HCT116 (cell line): ENCODE results near the gene PACRG. TPM values are rescaled to one million over a fixed set of nuclear protein-coding genes. Genes with fewer than 3 reads are reported as not detected.

Source experiments
- ATAC-seq: fragments of 200-7000 bp; cut with Tn5 transposase; 2 replicates; pipeline ENCODE4 v1.9.1; 2020; ENCODE audit warnings: mild to moderate bottlenecking, moderate library complexity
- BruUV-seq: library from RNA; stranded (reverse); fragments of 400-500 nt; replicated peaks from 2 replicates; lab custom pipeline; 2021; lab: Mats Ljungman, UMichigan
- CTCF ChIA-PET: fragments of 300-600 bp; sonication (Branson Sonifier 250); formaldehyde crosslinking; loops from one replicate; lab custom pipeline; 2021; ENCODE audit warnings: antibody characterized with exemption; lab: Charles Lee
- POLR2A ChIA-PET: fragments of 300-600, 350-600 bp; sonication (Branson Sonifier 250); formaldehyde crosslinking; loops from one replicate; lab custom pipeline; 2021; ENCODE audit warnings: antibody characterized with exemption; lab: Charles Lee
- RAD21 ChIA-PET, 2 experiments: fragments of 300-600 bp; sonication (Branson Sonifier 250); formaldehyde crosslinking; loops; one replicate each; lab custom pipeline; 2023; ENCODE audit warnings: low total read pairs in 2 of 2; ENCODE audit not compliant: uncharacterized antibody in 2 of 2, unreplicated experiment in 2 of 2, low non-redundant PET in 1 of 2; lab: Charles Lee
- DNase-seq: peaks from one replicate; pipeline ENCODE4 v3.0.0-alpha.2; 2010; ENCODE audit warnings: low read depth, low spot score
- H2AFZ ChIP-seq: fragments of 200-600 bp; shearing (Covaris generic), sonication (generic); 2 replicates; pipeline ENCODE4 v1.6.1; 2017; ENCODE audit warnings: low read depth, mixed run types, mixed read lengths, antibody characterized with exemption, low read length; ENCODE audit not compliant: poor library complexity, severe bottlenecking
- H3K27ac ChIP-seq: 2 replicates; pipeline ENCODE4 v1.5.1; 2012; ENCODE audit warnings: low read depth, low read length
- H3K27me3 ChIP-seq: fragments of 200-600 bp; sonication (generic); 2 replicates; pipeline ENCODE4 v1.6.1; 2016; ENCODE audit warnings: mixed run types, low read length, mixed read lengths; ENCODE audit not compliant: insufficient read depth
- H3K36me3 ChIP-seq, 2 experiments: fragments of 200-500 bp in 1 of 2; fragments of 200-600 bp in 1 of 2; sonication (Bioruptor generic) in 1 of 2; sonication (generic) in 1 of 2; 2 replicates each; pipeline versions ENCODE4 v1.5.1 to v1.6.1; 2014 to 2016; ENCODE audit warnings: low read length in 2 of 2, inconsistent platforms in 1 of 2, mixed read lengths in 1 of 2, mixed run types in 1 of 2; ENCODE audit not compliant: insufficient read depth in 2 of 2, control insufficient read depth in 1 of 2
- H3K4me1 ChIP-seq, 2 experiments: fragments of 200-600 bp in 1 of 2; sonication (generic) in 1 of 2; 2 replicates each; pipeline versions ENCODE4 v1.5.1 to v1.6.1; 2012 to 2017; ENCODE audit warnings: low read length in 2 of 2, inconsistent platforms in 1 of 2, mild to moderate bottlenecking in 1 of 2, mixed read lengths in 1 of 2, mixed run types in 1 of 2, moderate library complexity in 1 of 2; ENCODE audit not compliant: insufficient read depth in 2 of 2, control insufficient read depth in 1 of 2
- H3K4me2 ChIP-seq: fragments of 200-600 bp; sonication (generic); 2 replicates; pipeline ENCODE4 v1.6.1; 2017; ENCODE audit warnings: mixed run types, low read length, mixed read lengths
- H3K4me3 ChIP-seq, 2 experiments: fragments of 200-600 bp in 1 of 2; sonication (generic) in 1 of 2; replicated peaks in 1 of 2; 2 replicates each; pipeline ENCODE4 v1.5.1; 2011 to 2016; ENCODE audit warnings: low read length in 2 of 2, control low read depth in 1 of 2, low read depth in 1 of 2, mild to moderate bottlenecking in 1 of 2, mixed read lengths in 1 of 2, mixed run types in 1 of 2
- H3K79me2 ChIP-seq: fragments of 200-600 bp; sonication (generic); 2 replicates; pipeline ENCODE4 v1.6.1; 2017; ENCODE audit warnings: mild to moderate bottlenecking, mixed run types, low read length, moderate library complexity, mixed read lengths; ENCODE audit not compliant: insufficient read depth
- H3K9ac ChIP-seq: fragments of 200-600 bp; sonication (generic); 2 replicates; pipeline ENCODE4 v1.6.1; 2016; ENCODE audit warnings: low read length, mixed read lengths
- H3K9me2 ChIP-seq: fragments of 200-600 bp; sonication (generic), shearing (Covaris generic); 2 replicates; pipeline ENCODE4 v1.6.1; 2017; ENCODE audit warnings: mixed run types, mild to moderate bottlenecking, moderate library complexity; ENCODE audit not compliant: insufficient read depth
- H3K9me3 ChIP-seq, 2 experiments: fragments of 200-500 bp in 1 of 2; fragments of 200-600 bp in 1 of 2; sonication (Bioruptor generic) in 1 of 2; sonication (generic) in 1 of 2; 2 replicates each; pipeline ENCODE4 v1.6.1; 2014 to 2017; ENCODE audit warnings: low read length in 2 of 2, mixed read lengths in 2 of 2, inconsistent platforms in 1 of 2, low read depth in 1 of 2, mild to moderate bottlenecking in 1 of 2, mixed run types in 1 of 2, moderate library complexity in 1 of 2; ENCODE audit not compliant: control insufficient read depth in 1 of 2, insufficient read depth in 1 of 2
- H4K20me1 ChIP-seq: fragments of 200-600 bp; sonication (generic), shearing (Covaris generic); 2 replicates; pipeline ENCODE4 v1.6.1; 2017; ENCODE audit warnings: mixed run types, mild to moderate bottlenecking, moderate library complexity; ENCODE audit not compliant: insufficient read depth
- CBX3 ChIP-seq: IDR thresholded peaks from 2 replicates; pipeline ENCODE4 v1.6.1; 2012; ENCODE audit warnings: low read depth
- EGR1 ChIP-seq: IDR thresholded peaks from 2 replicates; pipeline ENCODE4 v1.6.1; 2012; ENCODE audit warnings: low read depth
- SRF ChIP-seq: IDR thresholded peaks from 2 replicates; pipeline ENCODE4 v1.6.1; 2012; ENCODE audit warnings: low read depth
- intact Hi-C: fragments of 100-400 bp; cut with micrococcal nuclease; formaldehyde crosslinking; loops from 2 replicates; pipeline ENCODE4 v1.10.0; 2022
- total RNA-seq: library from RNA; stranded (reverse); gene quantifications from one replicate; pipeline ENCODE4 v1.2.1, GENCODE V29; 2021; ENCODE audit not compliant: unreplicated experiment
- TF ChIP-seq, protein P1 (sequence below): IDR thresholded peaks from 2 replicates; pipeline ENCODE4 v1.6.1; 2011; ENCODE audit warnings: mild to moderate bottlenecking, low read length, moderate library complexity; ENCODE audit not compliant: insufficient replicate concordance; ENCODE audit errors: extremely low read depth
- TF ChIP-seq, protein P2 (sequence below): IDR thresholded peaks from 2 replicates; pipeline ENCODE4 v1.6.1; 2012

Gene PACRG
- total RNA-seq, 1 experiment from 2014 or later: 0.71 TPM

DNA sequence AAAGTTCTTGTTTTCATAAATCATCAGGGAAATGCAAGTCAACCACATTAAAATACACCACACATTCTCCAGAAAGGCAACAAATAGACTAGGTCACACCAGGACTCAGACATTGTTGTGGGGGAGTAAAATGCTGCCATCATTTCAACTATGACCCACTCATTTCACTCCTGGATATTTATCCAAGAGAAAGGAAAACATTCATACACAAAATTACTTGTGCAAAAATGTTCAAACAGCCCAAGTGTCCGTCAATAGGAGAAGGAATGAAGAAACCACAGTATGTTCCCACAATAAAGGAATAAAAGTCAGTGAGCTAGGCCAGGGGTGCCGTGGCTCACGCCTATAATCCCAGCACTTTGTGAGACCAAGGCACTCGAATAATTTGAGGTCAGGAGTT lies 605.3 kb downstream of the PACRG start (continued):
- TF ChIP-seq, protein P1, sequence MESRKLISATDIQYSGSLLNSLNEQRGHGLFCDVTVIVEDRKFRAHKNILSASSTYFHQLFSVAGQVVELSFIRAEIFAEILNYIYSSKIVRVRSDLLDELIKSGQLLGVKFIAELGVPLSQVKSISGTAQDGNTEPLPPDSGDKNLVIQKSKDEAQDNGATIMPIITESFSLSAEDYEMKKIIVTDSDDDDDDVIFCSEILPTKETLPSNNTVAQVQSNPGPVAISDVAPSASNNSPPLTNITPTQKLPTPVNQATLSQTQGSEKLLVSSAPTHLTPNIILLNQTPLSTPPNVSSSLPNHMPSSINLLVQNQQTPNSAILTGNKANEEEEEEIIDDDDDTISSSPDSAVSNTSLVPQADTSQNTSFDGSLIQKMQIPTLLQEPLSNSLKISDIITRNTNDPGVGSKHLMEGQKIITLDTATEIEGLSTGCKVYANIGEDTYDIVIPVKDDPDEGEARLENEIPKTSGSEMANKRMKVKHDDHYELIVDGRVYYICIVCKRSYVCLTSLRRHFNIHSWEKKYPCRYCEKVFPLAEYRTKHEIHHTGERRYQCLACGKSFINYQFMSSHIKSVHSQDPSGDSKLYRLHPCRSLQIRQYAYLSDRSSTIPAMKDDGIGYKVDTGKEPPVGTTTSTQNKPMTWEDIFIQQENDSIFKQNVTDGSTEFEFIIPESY: no peak

DNA sequence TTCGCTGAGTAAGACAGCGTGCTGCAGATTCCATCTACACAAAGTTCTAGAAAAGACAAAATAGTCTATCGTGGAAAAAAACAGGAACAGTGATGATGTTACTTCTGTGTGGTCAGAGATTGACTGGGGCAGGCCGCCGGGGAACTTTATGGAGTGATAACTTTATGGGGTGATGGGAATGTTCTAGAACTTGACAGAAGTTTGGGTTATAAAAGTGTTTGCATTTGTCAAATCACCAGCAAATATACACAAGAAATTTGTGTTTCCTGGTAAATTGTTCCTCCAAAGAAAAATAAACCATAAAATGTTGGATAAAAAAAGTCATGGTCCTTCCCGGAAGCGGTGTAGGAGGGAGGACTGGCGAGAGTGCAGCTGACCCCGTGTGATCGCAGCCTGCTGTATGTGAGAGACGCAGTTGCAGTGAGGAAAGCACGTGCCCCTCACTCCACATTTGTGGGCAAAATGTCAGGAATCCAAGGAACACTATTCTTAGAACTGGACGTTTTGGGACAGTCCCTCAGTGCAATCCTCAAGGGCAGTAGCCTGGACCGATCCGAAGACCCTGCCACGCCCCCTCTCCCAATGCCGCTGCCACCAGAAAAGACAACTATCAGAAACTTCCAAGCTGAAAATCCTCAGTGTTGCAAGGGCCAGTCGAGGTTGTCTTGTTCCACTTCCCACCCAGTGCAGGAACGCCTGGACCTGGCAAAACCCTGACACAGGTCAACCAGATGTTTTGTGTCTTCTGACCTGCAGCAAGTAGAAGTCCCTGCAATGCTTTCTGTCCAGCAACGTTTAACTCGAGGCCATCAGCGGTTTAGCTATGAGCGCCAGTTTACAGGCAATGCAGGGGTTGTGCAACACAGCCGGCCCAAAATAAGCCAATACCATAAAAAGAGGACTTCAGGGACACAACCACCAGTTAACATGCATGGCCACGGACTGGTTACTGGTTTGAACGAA lies 606.2 kb downstream of the PACRG start:
- Histone ChIP-seq H3K27me3 (no peaks in the 10 kb centered on the region), H4K20me1 (no peaks in the 10 kb centered on the region), H3K4me1 (peaks cover 0 to 4% of the 10 kb centered on the region in 2 experiments; a peak in 1 of 4 replicates), H2AFZ (no peak overlapping the region)
- no TSS peak for BruUV-seq
- POLR2A ChIA-PET: no interaction called here
- TF ChIP-seq CBX3: no peak
- no peak for TF ChIP-seq EGR1
- TF ChIP-seq, protein P2, sequence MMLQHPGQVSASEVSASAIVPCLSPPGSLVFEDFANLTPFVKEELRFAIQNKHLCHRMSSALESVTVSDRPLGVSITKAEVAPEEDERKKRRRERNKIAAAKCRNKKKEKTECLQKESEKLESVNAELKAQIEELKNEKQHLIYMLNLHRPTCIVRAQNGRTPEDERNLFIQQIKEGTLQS: no peak
- no peak for TF ChIP-seq SRF
- TF ChIP-seq, all 23 proteins: peak for 0
- Histone ChIP-seq H3K79me2 (no peaks in the 10 kb centered on the region), H3K9me3 (no peaks in the 10 kb centered on the region), H3K4me3 (no peak overlapping the region), H3K4me2 (no peak overlapping the region), H3K9ac (no peak overlapping the region), H3K27ac (no peak overlapping the region), H3K36me3 (no peaks in the 10 kb centered on the region), H3K9me2 (no peaks in the 10 kb centered on the region)
- DNase-seq: no peak
- ChIA-PET CTCF (no interaction called here), RAD21 (no interaction called here)
- intact Hi-C loops: no loop called here
- ATAC-seq: no peak
